Keratinocyte (primary cell): ENCODE measurements around the gene TMEM151A. TPM values are rescaled to one million over a fixed set of nuclear protein-coding genes. Genes with fewer than 3 reads are reported as not detected.

Source experiments
- DNase-seq: peaks from one replicate; pipeline ENCODE4 v3.0.0-alpha.2; 2011; ENCODE audit warnings: low read depth, missing footprints, low spot score
- FAIRE-seq: peaks from 2 replicates; lab custom pipeline; 2011; peaks lifted over from hg19 to GRCh38; lab: Jason Lieb, UNC
- H2AFZ ChIP-seq: 2 replicates; pipeline ENCODE4 v1.6.0; 2012; ENCODE audit warnings: low read length, control low read depth, inconsistent platforms; ENCODE audit not compliant: control insufficient read depth
- H3K27ac ChIP-seq: 2 replicates; pipeline ENCODE4 v1.5.1; 2011; ENCODE audit warnings: low read length; ENCODE audit not compliant: control insufficient read depth, insufficient read depth
- H3K27me3 ChIP-seq: 3 replicates; pipeline ENCODE4 v1.6.0; 2011; ENCODE audit warnings: low read length; ENCODE audit not compliant: control insufficient read depth, insufficient read depth; ENCODE audit errors: extremely low read depth
- H3K36me3 ChIP-seq, 2 experiments: 2 replicates in 1 of 2; 3 replicates in 1 of 2; pipeline ENCODE4 v1.5.1; 2011; ENCODE audit warnings: low read length in 2 of 2, mild to moderate bottlenecking in 1 of 2; ENCODE audit not compliant: control insufficient read depth in 2 of 2, insufficient read depth in 2 of 2; ENCODE audit errors: extremely low read depth in 1 of 2
- H3K4me1 ChIP-seq: 3 replicates; pipeline ENCODE4 v1.5.1; 2011; ENCODE audit warnings: low read length; ENCODE audit not compliant: control insufficient read depth, insufficient read depth; ENCODE audit errors: extremely low read depth
- H3K4me2 ChIP-seq: 3 replicates; pipeline ENCODE4 v1.6.0; 2011; ENCODE audit warnings: low read depth, low read length; ENCODE audit not compliant: control insufficient read depth, insufficient read depth; ENCODE audit errors: extremely low read depth
- H3K4me3 ChIP-seq, 3 experiments: fragments of 200-600 bp in 1 of 3; sonication (generic) in 1 of 3; 2 replicates in 2 of 3; 3 replicates in 1 of 3; pipeline ENCODE4 v1.5.1; 2011 to 2016; ENCODE audit warnings: low read length in 3 of 3, mild to moderate bottlenecking in 3 of 3, control low read depth in 2 of 3, inconsistent platforms in 1 of 3, low read depth in 1 of 3, mixed read lengths in 1 of 3, mixed run types in 1 of 3, moderate library complexity in 1 of 3; ENCODE audit not compliant: control insufficient read depth in 2 of 3, insufficient read depth in 2 of 3; ENCODE audit errors: extremely low read depth in 1 of 3
- H3K79me2 ChIP-seq: 2 replicates; pipeline ENCODE4 v1.6.0; 2012; ENCODE audit warnings: low read length; ENCODE audit not compliant: control insufficient read depth, insufficient read depth
- H3K9ac ChIP-seq: 3 replicates; pipeline ENCODE4 v1.6.0; 2011; ENCODE audit warnings: low read length; ENCODE audit not compliant: control insufficient read depth, insufficient read depth; ENCODE audit errors: extremely low read depth
- H3K9me1 ChIP-seq: 3 replicates; pipeline ENCODE4 v1.6.0; 2011; ENCODE audit warnings: low read length; ENCODE audit not compliant: control insufficient read depth, insufficient read depth; ENCODE audit errors: extremely low read depth
- H3K9me3 ChIP-seq: 2 replicates; pipeline ENCODE4 v1.5.1; 2012; ENCODE audit warnings: low read depth, low read length; ENCODE audit not compliant: control insufficient read depth
- H4K20me1 ChIP-seq: 3 replicates; pipeline ENCODE4 v1.6.0; 2011; ENCODE audit warnings: low read length; ENCODE audit not compliant: control insufficient read depth, insufficient read depth; ENCODE audit errors: extremely low read depth
- EZH2 ChIP-seq: IDR thresholded peaks from one replicate; pipeline ENCODE4 v1.6.1; 2012; ENCODE audit warnings: inconsistent platforms, mild to moderate bottlenecking, low read length, moderate library complexity
- dilution Hi-C: fragments of 300-500 bp; cut with MboI; formaldehyde crosslinking; loops from one replicate; pipeline ENCODE4 v1.7.0; 2020; ENCODE audit warnings: low sequenced_read_pairs; ENCODE audit not compliant: extremely low pct_ligation_motif_present
- polyA plus RNA-seq, 5 experiments: library from polyadenylated mRNA; depleted of rRNA in 3 of 5; stranded (reverse) in 3 of 5; stranded (forward) in 1 of 5; unstranded in 1 of 5; fragments of >200 nt; gene quantifications; 1 replicate in 1 of 5; 2 replicates in 3 of 5; 3 replicates in 1 of 5; pipeline versions ENCODE4 v1.2.1 to v1.2.3, GENCODE V29; 2011 to 2012; ENCODE audit warnings: missing spikeins in 2 of 5, low read depth in 1 of 5, low replicate concordance in 1 of 5
- TF ChIP-seq, protein P1 (sequence below), 3 experiments: IDR thresholded peaks in 1 of 3; conservative IDR thresholded peaks in 1 of 3; optimal IDR thresholded peaks in 1 of 3; 2 replicates in 2 of 3; 3 replicates in 1 of 3; pipeline versions ENCODE3 to v1.5.1; 2011; ENCODE audit warnings: low read length in 3 of 3, mild to moderate bottlenecking in 3 of 3, moderate library complexity in 2 of 3, control low read depth in 1 of 3, inconsistent platforms in 1 of 3; ENCODE audit not compliant: insufficient read depth in 2 of 3; ENCODE audit errors: extremely low read depth in 1 of 3

TMEM151A gene
- polyA plus RNA-seq, 1 donor (not counting 4 experiments of a cell fraction or from before 2014, with no cell fraction given): not detected

DNA sequence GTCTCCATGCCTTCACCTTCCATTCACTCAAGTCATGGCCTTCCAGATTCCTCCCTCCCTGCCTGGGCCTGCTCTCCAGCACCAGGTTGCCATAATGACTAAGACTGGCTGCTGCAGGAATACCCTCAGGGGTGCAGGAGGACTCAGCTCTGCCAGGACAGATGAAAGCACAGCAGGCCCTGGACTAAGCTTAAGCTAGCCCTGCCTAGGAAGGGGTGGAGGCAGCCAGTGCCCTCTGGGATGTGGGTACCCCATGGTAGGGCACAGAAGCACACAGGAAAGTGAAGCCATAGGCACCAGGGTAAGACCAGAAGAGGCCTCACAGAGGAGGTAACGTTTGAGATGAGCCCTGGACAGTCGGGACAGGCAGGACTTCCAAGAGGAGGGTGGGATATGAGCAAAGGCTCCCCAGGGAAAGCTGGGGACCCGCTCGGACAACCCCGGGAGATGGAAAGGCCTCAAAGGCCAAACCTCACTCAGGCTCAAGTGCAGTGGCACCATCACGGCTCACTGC is 47.5 kb downstream of the TMEM151A start:
- peaks cover 19 to 35% of the 10 kb centered on the region in 2 experiments for H3K36me3 ChIP-seq
- dilution Hi-C loops: no loop called here
- peak overlapping the region in 1 of 3 experiments; percentile 54 for H3K4me3 ChIP-seq

DNA sequence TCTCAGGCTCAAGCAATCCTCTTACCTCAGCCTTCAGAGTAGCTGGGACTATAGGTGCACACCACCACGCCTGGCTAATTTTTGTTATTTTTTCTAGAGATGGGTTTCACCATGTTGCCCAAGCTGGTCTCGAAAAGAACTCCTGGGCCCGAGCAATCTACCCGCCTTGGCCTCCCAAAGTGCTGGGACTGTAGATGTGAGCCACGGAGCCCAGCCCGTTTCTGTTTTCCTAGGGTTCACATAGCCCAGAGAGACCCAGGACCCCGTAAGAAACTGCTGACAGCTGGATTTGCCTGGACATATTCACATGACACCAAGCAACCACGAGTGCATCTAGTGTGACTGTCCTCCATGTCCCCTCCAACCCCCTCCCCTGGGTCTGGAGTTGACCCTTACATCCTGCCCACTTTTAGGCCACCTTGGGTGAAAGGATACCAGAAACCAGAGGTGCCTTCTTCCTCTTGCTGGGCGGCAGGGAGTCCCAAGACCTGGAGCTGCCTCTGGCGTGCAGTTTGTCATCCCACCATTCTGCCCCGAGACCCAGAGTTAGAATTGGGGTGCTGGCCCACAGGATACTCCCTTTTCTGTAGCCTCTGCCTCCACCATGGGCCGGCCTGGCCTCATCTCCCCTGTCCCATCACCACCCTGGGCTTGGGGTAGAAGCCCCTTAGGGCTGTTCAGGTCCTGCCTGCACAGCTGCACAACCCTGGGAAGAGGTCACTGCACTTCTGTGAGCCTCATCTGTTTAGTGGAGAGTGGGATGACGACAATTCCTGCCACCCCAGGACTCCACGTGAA is 48.2 kb downstream of the TMEM151A start:
- no peaks in the 10 kb centered on the region for H4K20me1 ChIP-seq
- no peak for FAIRE-seq
- no peaks in the 10 kb centered on the region for H3K27me3 ChIP-seq
- no peak for DNase-seq
- H3K9me1 ChIP-seq: peaks cover 6% of the 10 kb centered on the region
- peak overlapping the region; percentile 36 for H3K9ac ChIP-seq
- dilution Hi-C loops: no loop called here
- peak overlapping the region; percentile 85 for H3K4me2 ChIP-seq
- peaks cover 19 to 32% of the 10 kb centered on the region in 2 experiments for H3K36me3 ChIP-seq
- no peaks in the 10 kb centered on the region for H3K9me3 ChIP-seq
- peak overlapping the region; percentile 53 for H3K27ac ChIP-seq
- H2AFZ ChIP-seq: no peak overlapping the region
- peaks cover 52% of the 10 kb centered on the region for H3K4me1 ChIP-seq
- no peak for TF ChIP-seq EZH2
- TF ChIP-seq, protein P1, sequence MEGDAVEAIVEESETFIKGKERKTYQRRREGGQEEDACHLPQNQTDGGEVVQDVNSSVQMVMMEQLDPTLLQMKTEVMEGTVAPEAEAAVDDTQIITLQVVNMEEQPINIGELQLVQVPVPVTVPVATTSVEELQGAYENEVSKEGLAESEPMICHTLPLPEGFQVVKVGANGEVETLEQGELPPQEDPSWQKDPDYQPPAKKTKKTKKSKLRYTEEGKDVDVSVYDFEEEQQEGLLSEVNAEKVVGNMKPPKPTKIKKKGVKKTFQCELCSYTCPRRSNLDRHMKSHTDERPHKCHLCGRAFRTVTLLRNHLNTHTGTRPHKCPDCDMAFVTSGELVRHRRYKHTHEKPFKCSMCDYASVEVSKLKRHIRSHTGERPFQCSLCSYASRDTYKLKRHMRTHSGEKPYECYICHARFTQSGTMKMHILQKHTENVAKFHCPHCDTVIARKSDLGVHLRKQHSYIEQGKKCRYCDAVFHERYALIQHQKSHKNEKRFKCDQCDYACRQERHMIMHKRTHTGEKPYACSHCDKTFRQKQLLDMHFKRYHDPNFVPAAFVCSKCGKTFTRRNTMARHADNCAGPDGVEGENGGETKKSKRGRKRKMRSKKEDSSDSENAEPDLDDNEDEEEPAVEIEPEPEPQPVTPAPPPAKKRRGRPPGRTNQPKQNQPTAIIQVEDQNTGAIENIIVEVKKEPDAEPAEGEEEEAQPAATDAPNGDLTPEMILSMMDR (optimal IDR thresholded peaks at IDR 0.05 in 1 of 3, IDR thresholded peaks at IDR 0.05 in 1 of 3, conservative IDR thresholded peaks at IDR 0.05 in 1 of 3; ENCODE audit: extremely low read depth in 1 of 3, insufficient read depth in 2 of 3, low read length in 3 of 3): no peak
- H3K79me2 ChIP-seq: peaks cover 36% of the 10 kb centered on the region
- no peak overlapping the region for H3K4me3 ChIP-seq

More for the DNA sequence above, 47.5 kb downstream of the TMEM151A start:
- Histone ChIP-seq H3K9me1 (peaks cover 6% of the 10 kb centered on the region), H3K79me2 (peaks cover 36% of the 10 kb centered on the region), H3K4me1 (peaks cover 57% of the 10 kb centered on the region), H3K9ac (peak overlapping the region; percentile 51), H3K27ac (peak overlapping the region; percentile 79), H3K4me2 (peak overlapping the region; percentile 85), H3K27me3 (no peaks in the 10 kb centered on the region), H2AFZ (no peak overlapping the region), H3K9me3 (no peaks in the 10 kb centered on the region), H4K20me1 (no peaks in the 10 kb centered on the region)
- TF ChIP-seq, protein P1 (optimal IDR thresholded peaks at IDR 0.05 in 1 of 3, IDR thresholded peaks at IDR 0.05 in 1 of 3, conservative IDR thresholded peaks at IDR 0.05 in 1 of 3; ENCODE audit: extremely low read depth in 1 of 3, insufficient read depth in 2 of 3, low read length in 3 of 3): no peak
- no peak for TF ChIP-seq EZH2
- FAIRE-seq (peak; percentile 99), DNase-seq (peak; percentile 99)
